GM12865 (cell line): ENCODE results near the gene STMND1.

Source experiments
- DNase-seq: peaks from one replicate; pipeline ENCODE4 v3.0.0; 2010; ENCODE audit warnings: low read depth
- H3K4me3 ChIP-seq: 2 replicates; pipeline ENCODE4 v1.5.1; 2011; ENCODE audit warnings: mild to moderate bottlenecking, low read depth, low read length, control low read depth
- CTCF ChIP-seq: IDR thresholded peaks from 2 replicates; pipeline ENCODE4 v1.5.1; 2011; ENCODE audit warnings: low read length, control low read depth, low read depth, inconsistent platforms; ENCODE audit not compliant: insufficient read depth; ENCODE audit errors: missing control alignments

STMND1 gene

GRCh38 chr6:17101422-17102257, at the start of gene STMND1:
STMND1 (plus strand) TSS chr6:17102050; CDS start chr6:17102258, 208 bp downstream.
- TF ChIP-seq CTCF, result no peak
- H3K4me3 ChIP-seq, result no peak within 1 kb of the TSS
- DNase-seq, result peak; percentile 4

- TF ChIP-seq CTCF, result no peak
- DNase-seq, result no peak
- no peak overlapping the region for H3K4me3 ChIP-seq
These were observed 47.2 kb upstream of the STMND1 start for GRCh38 chr6:17054647-17055046.

- no peak overlapping the region for H3K4me3 ChIP-seq
- DNase-seq, result no peak
- no peak for TF ChIP-seq CTCF
These were observed 44.5 kb upstream of the STMND1 start for GRCh38 chr6:17057322-17057721.

- no peak overlapping the region for H3K4me3 ChIP-seq
- TF ChIP-seq CTCF, result no peak
These were observed 43.3 kb upstream of the STMND1 start for GRCh38 chr6:17058550-17058949.

GRCh38 chr6:17059022-17059421, 42.8 kb upstream of the STMND1 start:
- DNase-seq, result no peak
- no peak for TF ChIP-seq CTCF

More at GRCh38 chr6:17058550-17058949, 43.3 kb upstream of the STMND1 start:
- DNase-seq, result no peak

GRCh38 chr6:17059850-17060249, 42.0 kb upstream of the STMND1 start:
- no peak for TF ChIP-seq CTCF
- no peak for DNase-seq
- H3K4me3 ChIP-seq, result no peak overlapping the region

More at GRCh38 chr6:17059022-17059421, 42.8 kb upstream of the STMND1 start:
- H3K4me3 ChIP-seq, result no peak overlapping the region
